Astrocyte (in vitro differentiated cells and primary cell): ENCODE results near the gene KIAA1328.

Experiments used
- CTCF ChIP-seq: IDR thresholded peaks from 2 replicates; pipeline ENCODE4 v1.5.1; 2011; ENCODE audit warnings: low read depth, mild to moderate bottlenecking, inconsistent platforms, low read length, moderate library complexity; ENCODE audit not compliant: insufficient read depth
- EZH2 ChIP-seq: IDR thresholded peaks from 2 replicates; pipeline ENCODE4 v1.6.1; 2012; ENCODE audit warnings: mild to moderate bottlenecking, low read length, inconsistent platforms; ENCODE audit not compliant: insufficient read depth

GRCh38 chr18:37254973-37255372 is 426.0 kb downstream of the KIAA1328 start:
- TF ChIP-seq CTCF (no peak), EZH2 (no peak)
